HG02623 (cell line): ENCODE data around the gene AMBRA1.

Experiments
- ATAC-seq: cut with Tn5 transposase; IDR thresholded peaks from one replicate; pipeline ENCODE4 v1.9.1; 2021; ENCODE audit warnings: moderate library complexity; ENCODE audit not compliant: unreplicated experiment

Gene AMBRA1

DNA sequence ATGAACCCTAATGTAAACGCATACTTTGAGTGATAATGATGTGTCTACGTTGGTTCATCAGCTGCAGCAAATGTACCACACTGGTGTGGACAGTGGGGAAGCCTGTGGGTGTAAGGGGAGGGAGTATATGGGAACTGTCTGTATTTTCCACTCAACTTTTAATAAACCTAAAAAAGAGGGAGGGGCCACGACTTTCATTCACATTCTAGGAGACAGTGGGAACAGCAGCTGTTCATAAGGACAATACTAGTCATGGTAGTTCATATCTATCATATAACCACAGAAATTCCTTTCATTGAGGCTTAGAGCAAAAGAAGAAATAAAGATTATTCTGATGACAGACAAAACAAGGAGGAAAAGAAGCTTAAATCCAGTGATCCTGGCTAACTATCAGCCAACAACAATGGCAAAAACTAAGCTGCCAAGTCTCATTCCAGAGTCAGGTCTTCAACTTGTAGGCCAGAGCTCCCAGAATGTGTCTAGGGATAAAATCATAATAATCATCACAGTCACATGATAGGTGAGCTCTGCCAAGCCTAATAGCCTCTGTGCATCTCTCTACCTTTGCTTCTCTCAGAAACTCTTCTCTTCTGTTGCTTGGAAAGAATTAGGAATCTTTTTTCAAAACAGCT, 142.9 kb downstream of the AMBRA1 start:
- no peak for ATAC-seq

DNA sequence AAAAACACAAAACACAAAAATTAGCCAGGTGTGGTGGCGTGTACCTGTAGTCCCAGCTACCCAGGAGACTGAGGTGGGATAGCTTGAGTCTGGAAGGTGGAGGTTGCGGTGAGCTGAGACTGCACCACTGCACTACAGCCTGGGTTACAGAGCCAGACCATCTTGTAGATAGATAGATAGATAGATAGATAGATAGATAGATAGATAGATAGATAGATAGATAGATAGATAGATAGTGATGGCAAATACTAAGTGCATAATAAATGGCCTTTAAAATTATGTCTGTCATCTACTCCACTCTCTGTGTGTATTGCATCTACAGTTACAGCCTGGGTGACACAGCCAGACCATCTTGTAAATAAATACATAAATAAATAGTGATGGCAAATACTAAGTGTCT, 146.3 kb downstream of the AMBRA1 start:
- no peak for ATAC-seq

DNA sequence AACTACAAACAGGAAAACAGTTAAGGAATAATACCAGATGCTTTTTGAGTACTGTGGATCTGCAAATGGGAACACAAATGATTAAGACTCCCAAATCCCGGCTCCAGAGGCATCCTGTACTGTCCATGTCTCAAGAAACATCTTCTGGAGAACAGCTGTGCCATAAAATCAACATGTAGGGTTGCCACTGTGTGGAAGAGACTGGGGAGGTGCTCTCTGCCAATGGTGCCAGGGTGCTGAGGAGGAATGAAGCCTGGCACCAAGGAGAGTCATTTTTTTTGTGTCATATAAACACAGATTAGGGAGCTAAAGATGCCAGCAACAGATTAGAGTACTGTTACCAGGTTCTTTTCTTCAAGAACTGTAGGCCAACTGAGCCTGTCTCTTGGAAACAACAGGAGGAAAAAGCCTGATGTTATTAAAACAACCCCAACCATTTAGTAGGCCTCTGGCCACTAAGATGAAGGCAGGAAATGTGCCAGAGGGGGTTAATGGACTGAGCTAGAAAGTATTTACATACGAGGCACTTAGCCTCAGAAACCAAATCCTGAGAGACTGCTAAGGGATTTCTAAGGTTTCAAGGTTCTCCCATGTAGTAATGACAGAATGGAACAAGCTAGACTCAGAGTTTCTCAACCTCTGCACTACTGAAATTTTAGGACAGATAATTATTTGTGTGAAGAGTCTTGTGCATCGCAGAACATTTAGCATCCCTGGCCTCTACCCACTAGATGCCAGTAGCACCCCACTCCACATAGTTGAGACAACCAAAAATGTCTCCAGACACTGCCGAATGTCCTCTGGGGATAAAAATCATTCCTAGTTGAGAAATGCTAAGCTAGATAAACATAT, 147.7 kb downstream of the AMBRA1 start:
- no peak for ATAC-seq

DNA sequence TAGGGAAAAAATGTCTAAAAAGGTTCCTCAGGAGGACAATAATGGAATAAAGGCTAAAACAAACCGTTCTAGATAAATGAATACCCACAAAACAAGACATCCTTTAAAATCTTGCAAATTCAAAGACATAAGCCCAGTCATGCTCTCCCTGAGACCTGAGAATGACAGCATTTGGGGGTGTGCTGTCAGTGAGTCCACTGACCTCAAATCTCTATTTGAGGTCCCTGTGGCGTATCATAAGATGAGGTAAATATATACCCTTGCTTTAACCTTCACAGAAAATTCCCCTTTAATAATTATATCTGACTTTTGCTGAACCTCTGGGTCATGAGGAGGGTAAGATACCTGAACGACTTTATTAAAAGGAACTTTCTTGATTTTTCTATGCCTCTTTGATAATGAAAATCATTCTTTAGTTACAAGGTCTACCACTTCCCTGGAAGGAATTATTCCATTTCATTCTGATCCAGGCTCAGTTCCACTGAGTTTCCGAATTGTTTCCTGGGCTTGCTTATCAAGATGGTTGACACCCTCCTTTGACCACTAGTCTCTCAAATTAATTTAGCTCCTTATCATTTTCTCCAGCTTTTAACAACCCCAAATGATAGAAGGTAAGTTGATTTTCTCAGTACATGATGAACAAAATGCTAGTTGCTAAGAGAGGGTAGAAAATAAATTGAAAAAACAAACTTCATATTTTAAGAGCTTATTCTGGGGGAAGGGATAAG, 148.5 kb downstream of the AMBRA1 start:
- ATAC-seq: no peak

DNA sequence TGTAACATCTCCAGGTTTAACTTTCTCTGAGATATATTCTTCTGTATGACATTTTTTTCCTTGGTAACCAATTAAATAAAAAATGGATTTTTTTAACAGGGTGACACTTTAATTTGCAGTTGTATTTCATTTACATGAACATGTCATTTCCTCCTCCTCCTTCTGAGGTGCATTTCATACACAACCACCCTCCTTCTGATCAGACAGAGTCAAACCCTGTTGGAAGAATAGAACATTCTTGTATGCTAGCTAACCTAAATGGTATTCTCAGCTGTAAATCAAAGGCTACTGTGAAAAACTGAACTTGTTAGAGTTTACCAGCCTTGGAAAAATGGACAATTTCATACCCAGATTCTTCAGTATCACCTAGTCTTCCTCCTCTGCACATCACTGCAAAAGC, 149.5 kb downstream of the AMBRA1 start:
- no peak for ATAC-seq

DNA sequence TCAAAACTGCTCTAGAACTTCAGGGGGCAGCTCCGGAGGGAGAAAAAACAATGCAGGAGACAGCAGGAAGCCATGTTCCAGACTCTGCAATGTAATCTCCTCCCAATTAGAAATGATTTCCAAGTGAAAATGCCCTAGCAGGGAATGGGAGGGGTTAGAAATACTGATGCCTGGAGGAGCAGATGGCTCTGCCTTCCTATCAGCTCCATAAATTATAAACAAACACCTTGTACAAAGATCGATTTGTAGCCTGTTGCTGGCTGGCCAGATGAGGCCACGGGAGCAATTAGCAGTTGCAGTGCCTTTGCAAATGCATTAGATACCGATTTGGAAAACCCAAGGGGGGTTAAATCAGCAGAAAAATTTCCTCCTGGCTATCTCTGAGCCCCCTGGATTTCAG, 155.6 kb downstream of the AMBRA1 start:
- ATAC-seq: no peak

DNA sequence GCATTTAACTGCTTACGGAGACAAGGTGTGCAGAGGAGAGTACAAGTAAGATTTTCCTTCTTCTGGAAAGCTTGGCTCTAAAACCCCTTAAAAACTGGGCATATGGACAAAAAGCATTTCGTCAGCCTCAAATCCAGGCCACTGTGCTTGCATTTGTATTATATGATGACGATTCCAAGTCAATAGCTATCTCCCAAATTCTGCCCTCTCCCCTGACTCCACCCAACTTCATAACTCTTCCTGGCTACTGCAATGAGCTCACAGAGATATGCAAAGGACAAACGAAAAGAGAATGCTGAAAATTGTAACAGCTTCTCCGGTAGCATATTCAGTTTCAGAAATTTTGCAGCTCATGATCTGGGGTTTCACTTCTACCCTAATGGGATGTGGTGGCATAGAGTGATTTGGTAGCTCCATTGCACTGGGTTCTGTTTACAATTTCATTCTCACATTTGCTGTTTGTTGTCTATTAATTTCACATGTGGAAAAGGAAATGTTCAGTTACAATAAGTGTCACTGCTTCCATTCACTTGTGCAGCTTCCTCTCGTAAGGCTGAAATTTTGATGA, 156.6 kb downstream of the AMBRA1 start:
- ATAC-seq: no peak

DNA sequence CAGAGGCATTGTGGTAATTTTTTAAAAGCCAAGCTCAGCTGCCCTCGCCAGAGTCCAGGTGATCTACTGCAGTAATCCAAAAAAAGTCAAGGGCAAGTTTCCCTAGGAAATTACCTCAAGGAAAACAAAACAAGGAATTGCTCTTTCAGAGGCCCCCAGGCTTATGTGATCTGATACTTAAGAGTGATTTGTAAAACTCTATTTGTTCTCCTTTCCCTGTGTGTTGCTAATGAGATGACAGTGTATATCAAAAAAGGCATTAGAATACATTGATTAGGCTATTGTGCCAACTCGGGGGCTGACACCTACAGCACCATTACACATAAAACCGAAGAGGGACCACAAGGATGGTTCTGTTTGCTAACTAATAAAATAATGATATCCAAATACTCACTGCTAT, 157.7 kb downstream of the AMBRA1 start:
- no peak for ATAC-seq

DNA sequence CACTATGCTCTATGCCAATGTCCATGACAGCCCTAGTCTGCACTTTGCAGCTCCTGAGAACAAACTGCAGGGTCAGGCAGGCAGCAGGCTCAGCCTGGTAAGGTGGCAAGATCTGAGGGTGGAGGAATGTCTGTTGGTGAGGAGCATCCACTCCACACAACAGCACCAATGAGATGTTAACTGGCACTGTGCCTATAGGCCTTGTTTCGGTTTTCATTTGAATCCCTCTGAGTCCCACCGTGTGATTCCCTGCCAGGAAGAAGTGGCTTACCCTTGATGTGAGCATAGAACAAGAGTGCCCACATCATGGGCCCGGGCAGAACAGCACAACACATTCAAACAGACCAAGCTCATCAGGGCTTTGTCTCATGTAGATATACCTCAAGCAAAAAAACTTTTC, 158.1 kb downstream of the AMBRA1 start:
- no peak for ATAC-seq

DNA sequence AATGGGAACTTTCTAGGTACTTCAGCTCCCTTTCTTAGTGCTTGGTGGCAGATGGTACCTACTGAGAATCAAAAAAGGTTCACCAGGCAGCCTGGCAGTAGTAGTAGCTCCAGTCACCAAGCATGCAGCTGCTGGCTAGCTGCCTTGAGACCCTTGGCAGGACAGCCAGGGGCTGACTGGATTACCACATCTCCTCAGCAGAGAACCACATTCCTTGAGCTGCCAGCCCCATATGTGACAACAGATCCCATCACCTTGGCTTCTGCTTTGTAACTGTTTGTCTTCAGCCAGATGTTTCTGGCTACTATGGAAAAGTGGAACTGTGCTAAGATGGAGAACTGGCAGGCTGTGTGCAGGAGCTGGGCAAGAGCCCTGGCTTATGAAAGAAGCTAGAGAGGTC, 162.6 kb downstream of the AMBRA1 start:
- ATAC-seq: no peak

DNA sequence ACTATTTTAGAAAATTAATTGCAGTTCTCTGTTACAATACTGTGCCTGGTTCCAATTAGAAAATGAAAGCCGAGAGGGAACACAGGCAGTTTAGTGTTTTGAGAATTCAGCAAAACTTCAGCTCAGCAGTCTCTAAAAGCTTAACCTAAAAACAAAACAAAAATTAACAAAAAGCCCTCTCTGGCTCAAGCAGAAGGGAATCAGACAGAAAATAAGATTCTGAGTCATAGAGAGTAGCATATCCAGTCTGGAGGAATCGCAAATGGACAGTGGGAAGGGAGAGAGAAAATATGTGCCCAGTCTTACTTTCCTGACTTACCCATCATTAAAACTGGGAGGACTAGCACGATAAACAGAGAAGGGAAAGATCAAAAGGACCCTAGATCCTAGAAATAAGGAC, 164.1 kb downstream of the AMBRA1 start:
- ATAC-seq: no peak

DNA sequence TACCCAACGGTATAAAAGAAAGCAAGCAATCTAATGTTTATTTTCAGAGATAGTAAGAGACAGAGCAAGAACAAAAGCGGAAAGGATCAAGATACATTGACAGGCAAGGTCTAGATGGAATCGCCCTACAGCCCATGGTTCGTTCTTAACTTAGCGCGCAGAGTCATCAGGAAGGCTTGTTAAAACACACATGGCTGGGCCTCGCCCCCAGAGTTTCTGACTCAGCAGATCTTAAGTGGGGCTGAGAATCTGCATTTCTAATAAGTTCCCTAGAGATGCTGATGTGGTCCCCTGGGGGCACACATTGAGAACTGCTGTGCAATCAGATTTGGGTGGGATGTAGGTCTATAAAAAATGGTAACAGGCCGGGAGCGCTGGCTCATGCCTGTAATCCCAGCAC, 166.5 kb downstream of the AMBRA1 start:
- no peak for ATAC-seq

DNA sequence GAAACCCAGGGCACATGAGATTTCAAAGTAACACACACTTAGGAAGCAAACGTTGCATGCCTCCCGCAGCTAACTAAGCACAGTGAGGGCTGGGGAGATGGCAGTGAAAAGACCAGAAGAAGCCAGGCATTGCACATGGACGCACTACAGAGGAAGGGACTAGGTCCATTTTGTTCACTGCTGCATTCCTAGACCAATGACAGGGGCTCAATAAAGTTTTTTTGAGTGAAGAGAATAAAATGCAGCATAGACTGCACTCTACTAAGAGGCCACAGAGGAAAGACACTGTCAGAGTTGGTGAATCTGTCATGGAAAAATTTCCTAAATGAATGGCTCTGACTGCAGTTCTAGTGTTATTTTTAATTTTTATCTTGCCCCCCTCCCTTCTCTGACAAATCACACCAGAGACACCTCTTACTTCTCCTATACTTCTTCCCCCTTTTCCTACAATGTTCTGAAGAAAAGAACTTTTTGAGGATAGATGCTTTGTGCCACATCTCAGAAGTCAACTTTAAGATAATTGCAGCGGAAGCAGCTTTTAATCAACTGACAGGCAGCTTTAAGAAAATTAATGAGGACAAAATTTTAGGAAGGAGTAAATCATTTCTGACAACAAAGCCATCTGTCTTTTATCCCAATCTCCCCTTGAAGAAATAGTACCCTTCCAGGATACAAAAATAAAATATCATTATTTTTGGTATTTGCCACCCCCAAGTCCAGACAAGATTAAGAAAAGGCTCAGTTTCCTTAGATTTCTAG, 167.4 kb downstream of the AMBRA1 start:
- ATAC-seq: no peak

DNA sequence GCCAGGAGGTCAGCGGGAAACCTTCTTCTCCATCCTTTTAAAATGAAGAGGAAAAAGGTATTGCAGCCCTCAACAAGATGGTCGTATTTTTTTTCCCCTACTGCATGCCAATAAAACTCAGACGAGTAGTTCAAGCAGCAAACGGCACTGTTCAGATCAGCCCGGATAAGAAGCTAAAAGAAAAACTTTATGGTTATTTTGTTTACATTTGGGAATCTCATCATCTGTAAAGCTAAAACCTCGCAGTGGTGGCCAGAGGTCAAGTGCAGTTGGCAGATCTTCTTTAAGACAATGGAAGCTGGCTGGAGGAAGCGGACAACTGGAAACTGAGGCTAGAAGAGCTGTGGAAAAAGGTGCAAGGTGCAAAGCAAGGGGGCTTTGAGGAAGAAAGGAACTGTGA, 171.2 kb downstream of the AMBRA1 start:
- ATAC-seq: no peak

DNA sequence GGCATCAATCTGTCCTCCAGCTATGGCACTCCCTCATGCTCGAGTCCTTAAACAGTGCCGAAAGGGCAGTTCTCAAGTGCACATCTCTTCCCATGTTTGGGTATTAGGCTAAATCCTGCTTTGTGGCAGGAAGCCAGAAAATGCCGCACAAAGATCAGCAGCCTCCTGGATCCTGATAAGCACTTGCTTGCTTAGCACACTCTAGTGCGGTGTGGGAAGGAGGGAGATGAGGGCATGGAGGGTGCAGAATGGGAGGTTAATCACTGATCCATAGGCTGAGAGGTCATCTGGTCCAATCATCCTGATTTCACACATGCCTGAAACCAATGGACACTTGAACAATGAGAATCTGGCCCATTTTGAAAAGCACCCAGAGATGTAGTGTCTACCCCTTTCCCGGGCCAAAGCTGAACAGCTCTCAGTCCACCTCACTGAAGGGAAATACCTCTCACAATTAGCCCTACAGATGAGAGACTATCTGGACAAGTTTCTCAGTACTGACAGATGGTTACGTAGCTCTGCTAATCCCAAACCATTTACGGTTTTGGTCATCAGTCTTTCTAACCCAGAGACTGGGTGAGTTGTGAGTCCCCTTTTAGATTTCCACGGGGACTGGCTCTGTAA, 172.5 kb downstream of the AMBRA1 start:
- ATAC-seq: no peak

DNA sequence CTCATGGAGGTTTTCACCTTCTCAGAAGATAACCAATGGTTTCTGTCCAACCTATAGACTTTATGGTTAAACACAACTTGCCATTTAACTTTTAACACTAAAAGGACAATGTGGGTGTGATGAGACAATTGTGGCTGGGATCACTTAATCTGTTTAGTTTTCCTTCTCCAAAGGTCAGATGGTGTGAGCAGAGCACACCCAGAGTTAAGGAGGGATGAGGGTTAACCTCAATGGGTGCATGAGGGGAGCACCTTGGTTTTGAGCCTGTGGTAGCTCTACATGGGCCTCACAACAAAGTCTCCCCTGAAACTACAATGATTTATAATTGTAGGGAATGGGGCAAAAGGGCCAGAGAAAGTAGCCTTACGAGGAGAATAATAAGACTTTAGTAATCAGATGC, 173.3 kb downstream of the AMBRA1 start:
- ATAC-seq: no peak

DNA sequence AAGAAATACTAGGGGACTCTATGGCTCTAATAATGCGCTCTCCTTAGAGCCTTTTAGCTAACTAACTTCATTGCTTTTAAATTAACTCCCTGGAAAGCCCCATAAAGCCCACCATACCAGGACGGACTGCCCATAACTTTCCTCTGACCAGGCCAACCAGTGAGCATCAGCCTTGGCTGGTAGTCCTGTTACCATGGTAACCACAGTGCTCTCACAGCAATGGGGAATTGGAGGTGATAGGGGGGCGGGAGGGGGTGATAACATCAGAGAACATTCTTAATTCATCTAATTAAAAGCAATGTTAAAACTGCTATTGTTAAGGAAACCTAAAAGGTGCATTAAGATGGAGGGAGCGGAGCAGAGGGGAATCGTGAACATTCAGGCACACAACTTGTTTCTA, 175.1 kb downstream of the AMBRA1 start:
- ATAC-seq: no peak

DNA sequence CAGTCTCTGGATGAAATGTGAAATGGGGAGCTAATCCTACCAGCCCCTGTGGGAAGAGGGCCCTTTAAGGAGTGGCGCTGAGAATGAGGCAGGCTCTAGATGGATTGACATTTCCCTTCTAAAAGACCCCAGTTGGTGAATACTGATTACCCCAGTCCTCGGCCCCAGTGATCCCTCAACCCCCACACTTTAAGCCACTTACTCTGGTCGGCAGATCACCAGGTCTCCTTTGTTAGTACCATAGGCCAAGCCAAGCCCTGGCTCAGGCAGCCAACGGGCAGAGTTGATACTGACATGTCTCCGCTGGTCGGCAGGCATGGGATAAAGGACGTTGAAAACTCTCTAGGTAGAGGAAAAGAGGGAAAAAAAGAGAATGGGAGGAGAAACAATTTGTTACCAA, 176.1 kb downstream of the AMBRA1 start:
- ATAC-seq: no peak

DNA sequence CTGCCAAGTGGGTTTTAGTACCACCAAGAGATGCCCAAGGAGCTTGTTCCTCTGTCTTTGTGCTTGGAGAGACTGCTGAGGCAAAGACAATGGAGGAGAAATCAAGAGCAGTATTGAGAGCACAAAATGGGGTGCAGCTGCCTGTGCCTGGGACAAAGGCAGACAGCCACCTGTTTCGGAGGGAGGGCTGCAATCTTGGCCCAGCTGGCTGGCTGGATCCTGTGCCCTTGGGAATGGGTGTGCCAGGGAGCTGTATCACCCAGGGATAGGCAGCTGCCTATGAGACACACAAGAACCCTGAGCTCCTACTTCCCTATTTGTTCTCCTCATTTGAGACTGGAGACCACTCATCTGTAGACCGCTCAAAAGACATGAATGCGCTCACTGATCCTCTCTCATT, 178.9 kb downstream of the AMBRA1 start:
- ATAC-seq: no peak

DNA sequence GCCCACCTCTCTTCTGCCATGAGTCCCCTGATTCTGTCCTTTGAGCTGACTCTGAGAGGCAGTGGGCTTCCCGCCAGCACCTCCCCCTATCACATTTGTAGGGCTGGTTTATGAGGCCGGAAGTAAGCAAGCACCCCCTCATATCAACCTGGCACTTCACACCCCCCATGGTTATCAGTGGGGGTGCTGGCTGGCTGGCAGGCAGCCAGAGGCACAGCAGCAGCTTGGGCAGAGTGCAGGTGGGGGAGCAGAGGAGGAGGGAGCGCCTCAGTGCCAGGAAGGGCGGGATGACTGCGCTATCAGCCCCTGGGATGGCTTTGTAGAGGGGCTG, 179.4 kb downstream of the AMBRA1 start:
- no peak for ATAC-seq
